Cardiac muscle cell (in vitro differentiated cells and primary cell): ENCODE results near the gene SCIMP. TPM values are rescaled to one million over a fixed set of nuclear protein-coding genes. Genes with fewer than 3 reads are reported as not detected.
A peak's percentile ranks its signal among the peaks of the same experiment; 100 is the strongest.

ENCODE experiments used
- DNase-seq, 2 donors: peaks; one replicate each; pipeline versions ENCODE4 v3.0.0 to v3.0.0-alpha.2; 2010 to 2017; ENCODE audit warnings: low read depth in 1 of 2, low spot score in 1 of 2
- H3K27ac ChIP-seq: fragments of 200-600 bp; sonication (generic); 2 replicates; pipeline ENCODE4 v1.5.1; 2016
- H3K27me3 ChIP-seq: fragments of 200-600 bp; sonication (generic); 2 replicates; pipeline ENCODE4 v1.6.0; 2016; ENCODE audit warnings: control low read depth
- H3K36me3 ChIP-seq: fragments of 200-600 bp; sonication (generic); 2 replicates; pipeline ENCODE4 v1.5.1; 2016; ENCODE audit warnings: control low read depth
- H3K4me1 ChIP-seq: fragments of 200-600 bp; sonication (generic); 2 replicates; pipeline ENCODE4 v1.8.1; 2017; ENCODE audit warnings: low read depth, mild to moderate bottlenecking, mixed run types
- H3K4me3 ChIP-seq: fragments of 200-600 bp; sonication (generic); 2 replicates; pipeline ENCODE4 v1.5.1; 2016; ENCODE audit warnings: mild to moderate bottlenecking
- H3K9me3 ChIP-seq: fragments of 200-600 bp; sonication (generic); 2 replicates; pipeline ENCODE4 v1.5.1; 2017; ENCODE audit warnings: low read depth, mild to moderate bottlenecking, control low read depth
- CTCF ChIP-seq: IDR thresholded peaks from 2 replicates; pipeline ENCODE4 v1.5.1; 2012; ENCODE audit warnings: low read depth, mild to moderate bottlenecking, low read length
- polyA plus RNA-seq: library from polyadenylated mRNA; unstranded; fragments of >200 nt; fragmentation: Nextera tagmentation; extraction: Ambion mirVana; gene quantifications from 2 replicates; pipeline ENCODE4 v1.2.1, GENCODE V29; 2016
- total RNA-seq: library from RNA; depleted of rRNA; stranded (reverse); fragments of >200 nt; gene quantifications from 2 replicates; pipeline ENCODE4 v1.2.3, GENCODE V29; 2016

Gene SCIMP
- total and polyA plus RNA-seq, 2 experiments from 2014 or later: 0.72 TPM; not detected in 1

- Histone ChIP-seq H3K27me3 (no peaks in the 10 kb centered on the region), H3K4me1 (peaks cover under 1% of the 10 kb centered on the region), H3K36me3 (no peaks in the 10 kb centered on the region), H3K4me3 (no peak overlapping the region), H3K9me3 (no peaks in the 10 kb centered on the region), H3K27ac (no peak overlapping the region)
- no peak for DNase-seq
- TF ChIP-seq CTCF: no peak
Observed at GRCh38 chr17:5260542-5260941, 25.9 kb upstream of the SCIMP start.

- DNase-seq: no peak
- H3K27ac ChIP-seq: no peak overlapping the region
Observed at GRCh38 chr17:5257124-5257523, 22.5 kb upstream of the SCIMP start.

GRCh38 chr17:5254903-5255521 lies 20.4 kb upstream of the SCIMP start:
- no peak for DNase-seq
- peaks cover 9% of the 10 kb centered on the region for H3K4me1 ChIP-seq
- H3K27ac ChIP-seq: peak overlapping the region; percentile 1
- no peak overlapping the region for H3K4me3 ChIP-seq
- H3K9me3 ChIP-seq: no peaks in the 10 kb centered on the region
- TF ChIP-seq CTCF: no peak
- no peaks in the 10 kb centered on the region for H3K27me3 ChIP-seq
- H3K36me3 ChIP-seq: no peaks in the 10 kb centered on the region

More at GRCh38 chr17:5257124-5257523, 22.5 kb upstream of the SCIMP start:
- Histone ChIP-seq H3K4me3 (no peak overlapping the region), H3K36me3 (no peaks in the 10 kb centered on the region), H3K9me3 (no peaks in the 10 kb centered on the region), H3K27me3 (no peaks in the 10 kb centered on the region), H3K4me1 (peaks cover 9% of the 10 kb centered on the region)
- TF ChIP-seq CTCF: no peak

GRCh38 chr17:5254414-5254813 lies 19.8 kb upstream of the SCIMP start:
- H3K9me3 ChIP-seq: no peaks in the 10 kb centered on the region
- DNase-seq: no peak
- no peak overlapping the region for H3K4me3 ChIP-seq
- no peaks in the 10 kb centered on the region for H3K27me3 ChIP-seq
- H3K4me1 ChIP-seq: peaks cover 9% of the 10 kb centered on the region
- no peaks in the 10 kb centered on the region for H3K36me3 ChIP-seq
- TF ChIP-seq CTCF: no peak
- H3K27ac ChIP-seq: no peak overlapping the region

GRCh38 chr17:5249615-5250014 lies 15.0 kb upstream of the SCIMP start:
- Histone ChIP-seq H3K27ac (no peak overlapping the region), H3K4me1 (no peaks in the 10 kb centered on the region), H3K4me3 (no peak overlapping the region), H3K9me3 (no peaks in the 10 kb centered on the region), H3K36me3 (no peaks in the 10 kb centered on the region), H3K27me3 (no peaks in the 10 kb centered on the region)
- TF ChIP-seq CTCF: peak; percentile 62
- DNase-seq: peak; percentile 74 to 90
